ENCODE data around the gene CTDSP2. TPM values are rescaled to one million over a fixed set of nuclear protein-coding genes. Genes with fewer than 3 reads are reported as not detected.

CTDSP2 gene
- total and polyA plus RNA-seq, 2 of the 8 experiments (the other 6 are each of a cell fraction or from before 2014, with no cell fraction given): 71.3 to 91.7 TPM

DNA sequence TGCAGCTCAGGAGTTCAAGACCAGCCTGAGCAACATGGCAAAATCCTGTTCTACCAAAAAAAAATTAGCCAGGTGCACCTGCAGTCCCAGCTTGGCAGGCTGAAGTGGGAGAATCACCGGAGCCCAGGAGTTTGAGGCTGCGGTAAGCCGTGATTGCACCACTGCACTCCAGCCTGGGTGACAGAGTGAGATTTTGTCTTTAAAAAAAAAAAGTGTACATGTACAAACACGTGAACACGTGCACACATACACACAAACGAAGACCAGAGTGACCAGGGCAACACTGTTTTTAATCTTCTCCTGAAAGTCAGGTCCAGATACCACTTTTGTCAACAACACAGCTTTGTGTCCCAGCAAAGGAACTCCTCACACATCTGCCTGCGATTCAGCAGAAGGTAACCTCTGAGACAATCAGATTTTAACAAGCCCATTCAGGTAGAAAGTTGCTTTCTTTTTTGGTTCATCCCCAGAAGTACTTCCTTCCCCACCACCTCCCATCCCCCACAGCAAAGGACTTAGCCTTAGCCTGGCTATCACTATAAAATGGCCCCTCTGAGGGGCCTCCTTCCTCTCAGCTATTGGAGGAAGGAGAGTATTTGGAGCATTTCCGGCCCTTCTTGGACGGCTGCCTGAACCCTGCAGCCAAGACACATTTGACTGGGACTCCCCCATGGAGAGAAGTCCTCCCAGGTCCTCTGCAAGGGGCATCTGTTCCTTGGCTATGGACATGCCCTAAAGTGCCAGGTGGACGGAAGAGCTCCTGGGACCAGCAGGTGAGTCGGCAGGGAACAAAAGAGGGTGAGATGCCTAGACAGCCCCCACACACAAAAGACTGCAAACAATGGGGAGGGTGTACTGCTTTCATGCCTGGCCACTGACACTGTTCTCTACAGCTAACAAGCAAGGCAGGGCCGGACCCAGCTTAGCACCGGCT, 9.8 kb downstream of the CTDSP2 start:
- Histone ChIP-seq H3K56ac (replicated peaks; ENCODE audit: insufficient read length, low read depth, low read length) (no peak overlapping the region), H2BK120ac (replicated peaks; ENCODE audit: low read depth, low read length) (no peak overlapping the region), H3K4me2 (ENCODE audit: insufficient read depth in 1 of 2, low read depth in 2 of 2, low read length in 2 of 2) (peak overlapping the region; percentile 54 to 76), H3K27ac (ENCODE audit: low read depth, low read length) (peak overlapping the region; percentile 55; the same call in 1 of the 2 replicates), H3K79me2 (ENCODE audit: control insufficient read depth in 1 of 2, insufficient read depth in 2 of 2, low read length in 2 of 2) (peaks cover 28 to 98% of the 10 kb centered on the region in 2 experiments), H3K9ac (replicated peaks in 1 of 4; ENCODE audit: extremely low read depth in 1 of 4, low read depth in 3 of 4, low read length in 3 of 4) (peak overlapping the region in 1 of 4 experiments; percentile 14; a peak in 2 of 7 replicates), H2BK20ac (ENCODE audit: low read length) (peak overlapping the region; percentile 28), H3K9me3 (ENCODE audit: insufficient read depth in 2 of 2, low read depth in 1 of 2, low read length in 1 of 2) (no peaks in the 10 kb centered on the region), H3K4me1 (replicated peaks in 1 of 4; ENCODE audit: control insufficient read depth in 3 of 4, insufficient read depth in 4 of 4, low read length in 3 of 4) (peaks cover 37 to 69% (median 45%) of the 10 kb centered on the region in 4 experiments), H3K4ac (replicated peaks; ENCODE audit: insufficient read length, low read depth, low read length) (peak overlapping the region; percentile 28), H2BK15ac (ENCODE audit: low read length) (no peak overlapping the region), H3K14ac (ENCODE audit: insufficient read length) (no peak overlapping the region), H3K27me3 (replicated peaks in 1 of 4; ENCODE audit: control insufficient read depth in 3 of 4, extremely low read depth in 1 of 4, insufficient read depth in 3 of 4, low read length in 3 of 4) (no peaks in the 10 kb centered on the region), H3K36me3 (ENCODE audit: control insufficient read depth in 2 of 4, insufficient read depth in 4 of 4, low read length in 3 of 4) (no peaks in the 10 kb centered on the region), H3K23ac (ENCODE audit: insufficient read length) (no peak overlapping the region), H2AK5ac (ENCODE audit: low read depth, low read length) (peak overlapping the region; percentile 71; the same call in 1 of the 2 replicates), H2BK5ac (ENCODE audit: low read depth, low read length) (peak overlapping the region; percentile 91), H3K79me1 (ENCODE audit: low read depth, low read length) (peaks cover 33% of the 10 kb centered on the region), H2BK12ac (ENCODE audit: low read depth, low read length) (peak overlapping the region; percentile 99), H4K91ac (replicated peaks; ENCODE audit: insufficient read length, low read length) (peak overlapping the region; percentile 28), H3K23me2 (ENCODE audit: low read depth, low read length) (no peaks in the 10 kb centered on the region), H4K8ac (ENCODE audit: extremely low read depth, insufficient read depth, low read length) (no peak overlapping the region), H3K4me3 (ENCODE audit: extremely low read depth in 1 of 4, insufficient read depth in 2 of 4, low read depth in 3 of 4, low read length in 4 of 4) (peak overlapping the region in 3 of 4 experiments; percentile 0 to 31 (median 14); a peak in 3 of 8 replicates), H4K5ac (ENCODE audit: insufficient read length, low read depth, low read length) (peak overlapping the region; percentile 2), H3K18ac (ENCODE audit: extremely low read depth, low read length) (peak overlapping the region; percentile 89), H4K20me1 (replicated peaks in 1 of 2; ENCODE audit: control insufficient read depth in 1 of 2, insufficient read depth in 2 of 2, low read length in 2 of 2) (peaks cover 30 to 54% of the 10 kb centered on the region in 2 experiments), H2AFZ (ENCODE audit: low read length) (no peak overlapping the region)
- WGBS, 2 experiments (ENCODE audit: extremely low coverage in 1 of 2, insufficient coverage in 1 of 2, insufficient read length in 1 of 2, insufficient replicate concordance in 2 of 2, low coverage in 1 of 2, low lambda C conversion rate in 2 of 2, missing lambda C conversion rate in 1 of 2): 60% methylated on average over 13 of the region's 13 CpGs; no CpG with 5 or more reads in 1 of the 2 experiments
- POLR2A ChIA-PET (ENCODE audit: partially characterized antibody): interaction anchor here (0.8 to 24.2 kb wide), 12 partner anchors 9 to 105 kb away, joined by 3 to 722 read pairs (median 8); partner anchors contain the start of genes ATP23, AVIL, CTDSP2 and EEF1AKMT3
- DNase-seq (ENCODE audit: low read depth in 1 of 2, low spot score in 2 of 2): no peak
- FAIRE-seq: no peak
- CTCF ChIA-PET (ENCODE audit: partially characterized antibody): interaction anchor here (0.6 to 10.0 kb wide), 17 partner anchors 7 to 386 kb away, joined by 3 to 181 read pairs (median 3); partner anchors contain the start of genes CTDSP2 and TSFM
- peak; percentile 80 for TF ChIP-seq YY1 (IDR thresholded peaks at IDR 0.05; ENCODE audit: low read depth, low read length)
- TF ChIP-seq SAP30 (IDR thresholded peaks at IDR 0.05; ENCODE audit: insufficient read depth, insufficient replicate concordance, low read length): no peak
- TF ChIP-seq, protein P1, sequence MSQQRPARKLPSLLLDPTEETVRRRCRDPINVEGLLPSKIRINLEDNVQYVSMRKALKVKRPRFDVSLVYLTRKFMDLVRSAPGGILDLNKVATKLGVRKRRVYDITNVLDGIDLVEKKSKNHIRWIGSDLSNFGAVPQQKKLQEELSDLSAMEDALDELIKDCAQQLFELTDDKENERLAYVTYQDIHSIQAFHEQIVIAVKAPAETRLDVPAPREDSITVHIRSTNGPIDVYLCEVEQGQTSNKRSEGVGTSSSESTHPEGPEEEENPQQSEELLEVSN (IDR thresholded peaks at IDR 0.05): no peak
- TF ChIP-seq, protein P2, sequence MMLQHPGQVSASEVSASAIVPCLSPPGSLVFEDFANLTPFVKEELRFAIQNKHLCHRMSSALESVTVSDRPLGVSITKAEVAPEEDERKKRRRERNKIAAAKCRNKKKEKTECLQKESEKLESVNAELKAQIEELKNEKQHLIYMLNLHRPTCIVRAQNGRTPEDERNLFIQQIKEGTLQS (IDR thresholded peaks at IDR 0.05; ENCODE audit: insufficient read depth, low read depth, low read length): no peak
- no peak for TF ChIP-seq BCL11A (IDR thresholded peaks at IDR 0.05; ENCODE audit: low read depth in 2 of 2, low read length in 2 of 2)
- peak; percentile 50; the same call in 1 of the 2 replicates for TF ChIP-seq TAF1 (IDR thresholded peaks at IDR 0.05; ENCODE audit: low read depth, low read length)
- TF ChIP-seq RNF2 (IDR thresholded peaks at IDR 0.05; ENCODE audit: borderline replicate concordance, low read depth, low read length, missing control alignments, poor library complexity, severe bottlenecking): no peak
- TF ChIP-seq RXRA (IDR thresholded peaks at IDR 0.05; ENCODE audit: insufficient read depth, low read depth, low read length): no peak

Data from H1 (cell line).